Suprapubic skin (tissue), 4 donors: ENCODE measurements around the gene PLXNA2. TPM values are rescaled to one million over a fixed set of nuclear protein-coding genes. Genes with fewer than 3 reads are reported as not detected.

ENCODE experiments used
- DNase-seq, 2 donors: peaks; one replicate each; pipeline ENCODE4 v3.0.0-alpha.2; 2019; ENCODE audit warnings: low spot score in 2 of 2
- H3K27ac ChIP-seq: fragments of 200-600 bp; sonication (generic); one replicate; pipeline ENCODE4 v1.5.1; 2019
- H3K27me3 ChIP-seq: fragments of 200-600 bp; sonication (generic); one replicate; pipeline ENCODE4 v1.5.1; 2019
- H3K36me3 ChIP-seq: fragments of 200-600 bp; sonication (generic); one replicate; pipeline ENCODE4 v1.5.1; 2019
- H3K4me1 ChIP-seq: fragments of 200-600 bp; sonication (generic); one replicate; pipeline ENCODE4 v1.5.1; 2019
- H3K4me3 ChIP-seq: fragments of 200-600 bp; sonication (generic); one replicate; pipeline ENCODE4 v1.5.1; 2019; ENCODE audit warnings: mild to moderate bottlenecking
- H3K9me3 ChIP-seq: fragments of 200-600 bp; sonication (generic); one replicate; pipeline ENCODE4 v1.5.1; 2019
- EP300 ChIP-seq: sonication (generic); formaldehyde crosslinking; IDR thresholded peaks from one replicate; pipeline ENCODE4 v1.6.1; 2017; ENCODE audit warnings: antibody characterized with exemption
- POLR2A ChIP-seq, 2 donors: fragments of 450-650 bp; IDR thresholded peaks; one replicate each; pipeline ENCODE4 v1.6.1; 2017; ENCODE audit warnings: antibody characterized with exemption in 2 of 2, mild to moderate bottlenecking in 2 of 2, moderate library complexity in 2 of 2
- POLR2AphosphoS5 ChIP-seq, 3 donors: sonication (generic); formaldehyde crosslinking; IDR thresholded peaks; one replicate each; pipeline ENCODE4 v1.6.1; 2017; ENCODE audit warnings: antibody characterized with exemption in 3 of 3
- WGBS: methylation state at CpG from one replicate; pipeline ENCODE4 v1.1.5; 2018; 5-methylcytosine and 5-hydroxymethylcytosine counted together
- total RNA-seq, 4 donors: library from RNA; depleted of rRNA; stranded (reverse); fragments of >200 nt; gene quantifications; one replicate each; pipeline ENCODE4 v1.1.0, GENCODE V29; 2016
- TF ChIP-seq, protein P1 (sequence below), 2 donors: fragments of 200-600 bp in 1 of 2; fragments of 450-650 bp in 1 of 2; sonication (generic) in 1 of 2; IDR thresholded peaks; one replicate each; pipeline ENCODE4 v1.5.1; 2016 to 2019; ENCODE audit warnings: antibody characterized with exemption in 2 of 2, mild to moderate bottlenecking in 1 of 2, moderate library complexity in 1 of 2

The PLXNA2 gene
- total RNA-seq, 4 donors from 2014 or later = 35.3 to 53.9 (median 45.7) TPM

DNA sequence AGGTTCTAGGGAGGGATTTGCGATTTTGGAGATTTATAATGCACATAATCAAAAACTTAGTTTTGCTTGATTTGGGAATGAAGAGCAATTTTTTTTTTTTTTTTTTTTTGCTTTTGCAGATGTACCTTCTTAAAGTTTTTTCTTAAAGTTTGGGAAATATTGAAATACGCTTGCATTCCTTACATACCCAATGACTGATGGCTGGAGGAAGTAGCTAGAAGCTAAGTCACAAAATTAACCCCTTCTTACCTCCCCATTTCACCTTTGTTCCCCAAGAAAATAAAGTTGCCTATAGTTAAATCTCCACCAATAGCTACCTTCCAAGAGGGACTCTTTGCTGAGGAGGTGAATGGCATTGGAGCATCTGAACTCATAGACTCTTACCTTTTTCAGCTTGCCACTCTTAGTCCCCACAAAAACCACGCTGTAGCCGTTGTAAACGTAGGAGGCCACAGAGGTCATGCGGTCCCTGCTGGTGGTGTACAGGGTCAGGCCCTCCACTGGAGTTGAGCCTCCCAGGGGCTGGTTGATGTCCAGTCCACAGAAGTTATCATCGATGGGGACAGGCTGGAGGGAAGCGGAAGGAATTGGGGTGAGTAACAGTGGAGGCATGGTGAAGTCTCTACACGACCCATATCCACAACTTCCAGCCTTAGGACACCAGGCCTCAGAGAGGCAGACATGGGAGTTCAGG is 34.1 kb downstream of the PLXNA2 start:
- no peak for DNase-seq
- Histone ChIP-seq H3K4me1 (peaks cover 58% of the 10 kb centered on the region), H3K27ac (no peak overlapping the region), H3K27me3 (no peaks in the 10 kb centered on the region), H3K4me3 (no peak overlapping the region), H3K9me3 (no peaks in the 10 kb centered on the region), H3K36me3 (peaks cover 3% of the 10 kb centered on the region)
- TF ChIP-seq EP300 = no peak
- TF ChIP-seq, protein P1, sequence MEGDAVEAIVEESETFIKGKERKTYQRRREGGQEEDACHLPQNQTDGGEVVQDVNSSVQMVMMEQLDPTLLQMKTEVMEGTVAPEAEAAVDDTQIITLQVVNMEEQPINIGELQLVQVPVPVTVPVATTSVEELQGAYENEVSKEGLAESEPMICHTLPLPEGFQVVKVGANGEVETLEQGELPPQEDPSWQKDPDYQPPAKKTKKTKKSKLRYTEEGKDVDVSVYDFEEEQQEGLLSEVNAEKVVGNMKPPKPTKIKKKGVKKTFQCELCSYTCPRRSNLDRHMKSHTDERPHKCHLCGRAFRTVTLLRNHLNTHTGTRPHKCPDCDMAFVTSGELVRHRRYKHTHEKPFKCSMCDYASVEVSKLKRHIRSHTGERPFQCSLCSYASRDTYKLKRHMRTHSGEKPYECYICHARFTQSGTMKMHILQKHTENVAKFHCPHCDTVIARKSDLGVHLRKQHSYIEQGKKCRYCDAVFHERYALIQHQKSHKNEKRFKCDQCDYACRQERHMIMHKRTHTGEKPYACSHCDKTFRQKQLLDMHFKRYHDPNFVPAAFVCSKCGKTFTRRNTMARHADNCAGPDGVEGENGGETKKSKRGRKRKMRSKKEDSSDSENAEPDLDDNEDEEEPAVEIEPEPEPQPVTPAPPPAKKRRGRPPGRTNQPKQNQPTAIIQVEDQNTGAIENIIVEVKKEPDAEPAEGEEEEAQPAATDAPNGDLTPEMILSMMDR (IDR thresholded peaks at IDR 0.05) = no peak
- TF ChIP-seq POLR2A (IDR thresholded peaks at IDR 0.05) = no peak
- TF ChIP-seq POLR2AphosphoS5 (IDR thresholded peaks at IDR 0.05) = no peak
- WGBS = 87% methylated on average over 9 of the region's 9 CpGs

DNA sequence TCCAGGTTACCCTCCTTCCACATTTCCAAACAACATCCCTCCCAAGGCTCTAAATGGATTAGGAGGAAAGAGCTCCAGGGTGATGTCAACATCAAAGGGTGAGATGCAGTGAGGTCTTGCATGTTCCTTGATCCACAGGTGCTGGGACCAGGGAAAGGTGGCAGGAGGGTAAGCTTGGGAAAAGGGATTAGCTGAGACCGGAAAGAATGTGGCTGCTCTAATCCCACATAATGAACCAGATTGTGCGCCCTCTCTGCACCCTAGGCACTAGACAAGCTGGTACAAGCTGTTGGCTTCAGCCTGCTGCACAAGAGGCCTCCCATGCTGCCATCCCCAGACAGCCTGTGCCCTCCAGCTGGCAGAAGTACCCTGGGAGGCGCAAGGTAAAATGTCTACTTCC is 34.9 kb downstream of the PLXNA2 start:
- peaks cover 3% of the 10 kb centered on the region for H3K36me3 ChIP-seq
- H3K4me1 ChIP-seq = peaks cover 63% of the 10 kb centered on the region
- H3K9me3 ChIP-seq = no peaks in the 10 kb centered on the region
- H3K27me3 ChIP-seq = no peaks in the 10 kb centered on the region
- DNase-seq = no peak
- no peak for TF ChIP-seq POLR2AphosphoS5 (IDR thresholded peaks at IDR 0.05)
- no peak for TF ChIP-seq EP300
- no peak for TF ChIP-seq POLR2A (IDR thresholded peaks at IDR 0.05)
- TF ChIP-seq, protein P1 (IDR thresholded peaks at IDR 0.05) = no peak
- H3K4me3 ChIP-seq = no peak overlapping the region
- WGBS = 37% methylated on average over 3 of the region's 3 CpGs
- H3K27ac ChIP-seq = peak overlapping the region; percentile 21

DNA sequence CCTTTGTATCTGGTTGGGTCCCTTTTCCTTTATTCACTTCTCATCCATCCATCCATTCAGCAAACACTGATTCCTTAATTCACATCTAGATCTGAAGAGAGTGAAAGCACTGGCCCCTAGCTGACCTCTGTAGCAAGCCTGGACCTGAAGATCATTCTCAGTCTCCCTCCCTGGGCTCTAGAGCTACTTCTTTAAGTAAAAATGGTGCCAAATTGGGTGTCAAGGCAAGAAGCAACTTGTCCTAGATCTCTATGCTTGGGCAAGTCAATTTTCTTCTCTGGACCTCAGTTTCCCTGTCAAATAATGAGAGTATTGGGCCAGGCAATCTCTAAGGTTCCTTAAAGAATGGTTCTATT is 36.1 kb downstream of the PLXNA2 start:
- Histone ChIP-seq H3K36me3 (peaks cover 3% of the 10 kb centered on the region), H3K4me3 (no peak overlapping the region), H3K27me3 (no peaks in the 10 kb centered on the region), H3K27ac (peak overlapping the region; percentile 21), H3K9me3 (no peaks in the 10 kb centered on the region), H3K4me1 (peaks cover 65% of the 10 kb centered on the region)
- TF ChIP-seq POLR2A (IDR thresholded peaks at IDR 0.05) (no peak), POLR2AphosphoS5 (IDR thresholded peaks at IDR 0.05) (no peak), EP300 (no peak)
- TF ChIP-seq, protein P1 (IDR thresholded peaks at IDR 0.05) = no peak
- DNase-seq = no peak

DNA sequence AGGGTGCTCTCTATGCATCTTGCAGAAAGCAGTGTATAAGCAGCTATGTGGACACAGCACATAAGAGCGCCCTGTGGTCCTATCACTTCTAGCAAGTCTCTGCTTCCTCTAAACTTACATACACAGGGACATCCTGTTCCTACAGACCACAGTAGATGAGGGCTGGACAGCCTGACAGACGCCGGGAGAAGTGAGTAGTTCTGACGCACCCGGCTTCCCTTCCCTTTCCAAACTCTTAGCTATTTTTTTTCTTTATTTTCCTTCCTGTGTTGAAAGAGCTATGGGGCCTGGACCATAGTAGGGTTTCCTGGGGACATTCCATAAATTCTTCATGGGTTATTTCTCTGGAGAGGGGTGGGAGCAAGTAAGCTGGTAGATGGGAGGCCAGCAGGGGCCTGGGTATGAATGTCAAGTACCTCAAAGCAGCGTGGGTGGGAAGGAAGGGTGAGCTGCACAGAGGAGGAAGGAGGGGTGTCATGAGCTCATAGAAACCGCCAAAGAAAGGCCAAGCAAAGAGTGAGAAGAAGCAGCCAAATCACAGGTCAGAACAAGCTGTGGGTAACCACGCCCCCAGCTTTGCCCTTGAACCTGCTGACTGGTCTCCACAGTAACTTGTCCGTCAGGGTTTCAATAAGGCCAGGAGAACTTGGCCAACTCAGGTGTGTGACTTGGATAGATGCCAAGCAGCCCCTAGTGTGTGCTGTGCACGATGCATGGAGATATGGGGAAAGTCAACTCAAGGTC is 36.6 kb downstream of the PLXNA2 start:
- DNase-seq = no peak
- peak overlapping the region; percentile 21 for H3K27ac ChIP-seq
- H3K4me3 ChIP-seq = no peak overlapping the region
- no peak for TF ChIP-seq POLR2AphosphoS5 (IDR thresholded peaks at IDR 0.05)
- TF ChIP-seq, protein P1 (IDR thresholded peaks at IDR 0.05) = no peak
- no peak for TF ChIP-seq POLR2A (IDR thresholded peaks at IDR 0.05)
- no peak for TF ChIP-seq EP300
- no peaks in the 10 kb centered on the region for H3K27me3 ChIP-seq
- no peaks in the 10 kb centered on the region for H3K9me3 ChIP-seq
- WGBS = 52% methylated on average over 10 of the region's 10 CpGs
- H3K4me1 ChIP-seq = peaks cover 69% of the 10 kb centered on the region
- peaks cover 2% of the 10 kb centered on the region for H3K36me3 ChIP-seq

DNA sequence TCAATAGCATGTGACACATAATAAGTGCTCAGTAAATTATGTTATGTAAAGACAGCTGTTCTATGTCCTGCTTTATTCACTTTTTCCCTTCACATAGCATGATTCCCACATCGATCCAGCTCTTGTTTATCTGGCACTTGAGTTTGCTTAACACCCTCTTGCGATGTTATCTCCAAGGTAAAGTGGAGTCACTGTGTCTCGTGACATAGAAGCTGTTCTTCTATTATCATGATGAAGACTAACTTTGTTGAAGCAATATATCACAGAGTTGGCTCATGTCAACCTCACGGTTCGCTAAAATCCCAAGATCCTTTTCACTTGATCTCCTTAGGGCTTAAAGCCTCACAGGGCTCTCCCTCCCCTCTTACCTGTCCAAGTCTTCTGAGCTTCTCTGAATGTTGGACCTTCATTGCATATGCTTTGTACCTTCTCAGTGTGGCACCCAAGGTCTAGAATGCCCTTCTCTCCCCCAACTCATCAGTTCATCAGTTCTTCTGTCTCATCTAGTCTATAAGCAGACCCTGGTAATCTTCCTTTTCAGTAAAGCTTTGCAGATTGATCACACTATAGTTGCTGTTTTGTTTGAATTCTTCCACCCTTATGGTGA is 38.0 kb downstream of the PLXNA2 start:
- DNase-seq = no peak
- Histone ChIP-seq H3K9me3 (no peaks in the 10 kb centered on the region), H3K27ac (no peak overlapping the region), H3K4me3 (no peak overlapping the region), H3K36me3 (no peaks in the 10 kb centered on the region), H3K4me1 (peaks cover 76% of the 10 kb centered on the region), H3K27me3 (no peaks in the 10 kb centered on the region)
- TF ChIP-seq EP300 = no peak
- TF ChIP-seq, protein P1 (IDR thresholded peaks at IDR 0.05) = no peak
- no peak for TF ChIP-seq POLR2A (IDR thresholded peaks at IDR 0.05)
- no peak for TF ChIP-seq POLR2AphosphoS5 (IDR thresholded peaks at IDR 0.05)
- WGBS = 73% methylated on average over 5 of the region's 5 CpGs
